OCI-LY3 (cell line): ENCODE measurements around the gene KREMEN1.

Source experiments
- H2AFZ ChIP-seq: fragments of 200-600, 300-600 bp; shearing (Covaris generic); 2 replicates; pipeline ENCODE4 v1.6.0; 2014; ENCODE audit warnings: antibody characterized with exemption, low read depth, low read length
- H3K27ac ChIP-seq: fragments of 200-600, 300-600 bp; sonication (generic); 2 replicates; pipeline ENCODE4 v1.5.1; 2014; ENCODE audit warnings: mild to moderate bottlenecking, low read length, moderate library complexity, mixed read lengths
- H3K27me3 ChIP-seq: fragments of 200-600, 300-600 bp; sonication (generic); 2 replicates; pipeline ENCODE4 v1.6.1; 2014; ENCODE audit warnings: low read depth, low read length, mixed read lengths
- H3K36me3 ChIP-seq: fragments of 200-600, 300-600 bp; sonication (generic); replicated peaks from 2 replicates; pipeline ENCODE3; 2014; ENCODE audit warnings: low read depth, low read length, mixed read lengths
- H3K4me1 ChIP-seq: fragments of 300-600, 200-600 bp; sonication (generic); 2 replicates; pipeline ENCODE4 v1.6.1; 2014; ENCODE audit warnings: low read length, mixed read lengths
- H3K4me2 ChIP-seq: fragments of 200-600, 300-600 bp; sonication (generic); 2 replicates; pipeline ENCODE4 v1.6.1; 2014; ENCODE audit warnings: low read length, mixed read lengths
- H3K4me3 ChIP-seq: fragments of 300-600, 200-600 bp; sonication (generic); 2 replicates; pipeline ENCODE4 v1.5.1; 2014; ENCODE audit warnings: antibody characterized with exemption, mild to moderate bottlenecking, low read length, moderate library complexity
- H3K79me2 ChIP-seq: fragments of 300-600, 200-600 bp; shearing (Covaris generic); 2 replicates; pipeline ENCODE4 v1.6.1; 2014; ENCODE audit warnings: mild to moderate bottlenecking, low read length, mixed read lengths
- H3K9ac ChIP-seq: fragments of 300-600, 200-600 bp; shearing (Covaris generic); 2 replicates; pipeline ENCODE4 v1.6.0; 2014; ENCODE audit warnings: mild to moderate bottlenecking, low read length, moderate library complexity
- H3K9me3 ChIP-seq: fragments of 200-600, 300-600 bp; shearing (Covaris generic); 2 replicates; pipeline ENCODE4 v1.6.1; 2014; ENCODE audit warnings: low read length, mixed read lengths; ENCODE audit not compliant: insufficient read depth
- H4K20me1 ChIP-seq: fragments of 200-600, 300-600 bp; sonication (generic); 2 replicates; pipeline ENCODE4 v1.6.1; 2016; ENCODE audit warnings: low read length, mixed read lengths; ENCODE audit not compliant: insufficient read depth
- CTCF ChIP-seq: fragments of 200-600, 300-600 bp; sonication (generic); IDR thresholded peaks from 2 replicates; pipeline ENCODE4 v1.5.1; 2014; ENCODE audit warnings: antibody characterized with exemption, low read length, low read depth
- EZH2phosphoT487 ChIP-seq: fragments of 200-600 bp; shearing (Covaris generic); IDR thresholded peaks from 2 replicates; pipeline ENCODE4 v1.6.1; 2018; ENCODE audit warnings: antibody characterized with exemption, mixed run types, low read depth

The KREMEN1 gene

GRCh38 chr22:29125844-29126243 is 53.0 kb downstream of the KREMEN1 start:
- no peak overlapping the region for H2AFZ ChIP-seq
- no peaks in the 10 kb centered on the region for H4K20me1 ChIP-seq
- H3K9me3 ChIP-seq, result no peaks in the 10 kb centered on the region
- no peak overlapping the region for H3K27ac ChIP-seq
- H3K4me2 ChIP-seq, result no peak overlapping the region
- TF ChIP-seq CTCF (no peak), EZH2phosphoT487 (no peak)
- H3K27me3 ChIP-seq, result peaks cover 8% of the 10 kb centered on the region
- H3K4me3 ChIP-seq, result no peak overlapping the region
- H3K9ac ChIP-seq, result no peak overlapping the region
- H3K36me3 ChIP-seq, result no peaks in the 10 kb centered on the region
- H3K4me1 ChIP-seq, result peaks cover 7% of the 10 kb centered on the region; the same call in 1 of the 2 replicates
- no peaks in the 10 kb centered on the region for H3K79me2 ChIP-seq

- no peaks in the 10 kb centered on the region for H3K36me3 ChIP-seq
- no peak for TF ChIP-seq EZH2phosphoT487
- no peak for TF ChIP-seq CTCF
These were observed 54.0 kb downstream of the KREMEN1 start for GRCh38 chr22:29126670-29127395.

GRCh38 chr22:29128891-29129807 is 56.3 kb downstream of the KREMEN1 start:
- H3K36me3 ChIP-seq, result no peaks in the 10 kb centered on the region
- H3K27ac ChIP-seq, result no peak overlapping the region
- H3K27me3 ChIP-seq, result peaks cover 1% of the 10 kb centered on the region
- no peak overlapping the region for H3K4me3 ChIP-seq
- TF ChIP-seq EZH2phosphoT487, result no peak
- TF ChIP-seq CTCF, result no peak
- no peaks in the 10 kb centered on the region for H4K20me1 ChIP-seq
- no peaks in the 10 kb centered on the region for H3K9me3 ChIP-seq
- peaks cover 7% of the 10 kb centered on the region; the same call in 1 of the 2 replicates for H3K4me1 ChIP-seq
- no peak overlapping the region for H2AFZ ChIP-seq
- H3K4me2 ChIP-seq, result no peak overlapping the region
- no peak overlapping the region for H3K9ac ChIP-seq
- no peaks in the 10 kb centered on the region for H3K79me2 ChIP-seq

More at GRCh38 chr22:29126670-29127395, 54.0 kb downstream of the KREMEN1 start:
- Histone ChIP-seq H3K9me3 (no peaks in the 10 kb centered on the region), H3K27ac (no peak overlapping the region), H3K9ac (no peak overlapping the region), H2AFZ (no peak overlapping the region), H3K4me3 (no peak overlapping the region), H3K79me2 (no peaks in the 10 kb centered on the region), H3K4me2 (no peak overlapping the region), H3K27me3 (no peaks in the 10 kb centered on the region; the same call in 1 of the 2 replicates), H4K20me1 (no peaks in the 10 kb centered on the region), H3K4me1 (peaks cover 7% of the 10 kb centered on the region; the same call in 1 of the 2 replicates)

- no peaks in the 10 kb centered on the region for H3K9me3 ChIP-seq
- no peaks in the 10 kb centered on the region for H3K79me2 ChIP-seq
- TF ChIP-seq EZH2phosphoT487 (no peak), CTCF (no peak)
- H3K27ac ChIP-seq, result no peak overlapping the region
- no peaks in the 10 kb centered on the region for H4K20me1 ChIP-seq
- H3K4me1 ChIP-seq, result peaks cover 7% of the 10 kb centered on the region; the same call in 1 of the 2 replicates
- no peak overlapping the region for H3K9ac ChIP-seq
- no peaks in the 10 kb centered on the region for H3K36me3 ChIP-seq
- peaks cover 8% of the 10 kb centered on the region for H3K27me3 ChIP-seq
- no peak overlapping the region for H3K4me2 ChIP-seq
- H3K4me3 ChIP-seq, result no peak overlapping the region
- no peak overlapping the region for H2AFZ ChIP-seq
These were observed 56.9 kb downstream of the KREMEN1 start for GRCh38 chr22:29129808-29130140.
